IPS-NIHi7 (cell line): ENCODE results near the gene APH1B.

Source experiments
- DNase-seq: peaks from one replicate; pipeline ENCODE4 v3.0.0; 2012; ENCODE audit warnings: mixed read lengths; ENCODE audit errors: extremely low spot score

The APH1B gene

GRCh38 chr15:63252292-63252691 lies 25.1 kb upstream of the APH1B start:
- no peak for DNase-seq

- no peak for DNase-seq
Measured at GRCh38 chr15:63254991-63255390, 22.4 kb upstream of the APH1B start.

GRCh38 chr15:63255489-63255990 lies 21.9 kb upstream of the APH1B start:
- peak; percentile 50 for DNase-seq

- DNase-seq = peak; percentile 66
Measured at GRCh38 chr15:63256433-63257274, 20.8 kb upstream of the APH1B start.

- no peak for DNase-seq
Measured at GRCh38 chr15:63258658-63259057, 18.7 kb upstream of the APH1B start.

- no peak for DNase-seq
Measured at GRCh38 chr15:63260791-63261190, 16.6 kb upstream of the APH1B start.

GRCh38 chr15:63261311-63261710 lies 16.1 kb upstream of the APH1B start:
- DNase-seq = no peak

- DNase-seq = no peak
Measured at GRCh38 chr15:63263519-63263918, 13.9 kb upstream of the APH1B start.

GRCh38 chr15:63264688-63265293 lies 12.6 kb upstream of the APH1B start:
- no peak for DNase-seq

- peak; percentile 58 for DNase-seq
Measured at GRCh38 chr15:63274427-63274826, 3.0 kb upstream of the APH1B start.

GRCh38 chr15:63276342-63277037 lies 915 bp upstream of the APH1B start:
- DNase-seq = no peak

GRCh38 chr15:63277893-63278456 lies 570 bp downstream of the APH1B start:
- DNase-seq = no peak

- no peak for DNase-seq
Measured at GRCh38 chr15:63283126-63283525, 5.7 kb downstream of the APH1B start.

GRCh38 chr15:63284335-63284734 lies 6.9 kb downstream of the APH1B start:
- no peak for DNase-seq

GRCh38 chr15:63287109-63287508 lies 9.7 kb downstream of the APH1B start:
- no peak for DNase-seq

GRCh38 chr15:63288342-63288741 lies 10.9 kb downstream of the APH1B start:
- no peak for DNase-seq

- DNase-seq = peak; percentile 56
Measured at GRCh38 chr15:63288778-63289378, 11.5 kb downstream of the APH1B start.

- no peak for DNase-seq
Measured at GRCh38 chr15:63291507-63291906, 14.1 kb downstream of the APH1B start.

GRCh38 chr15:63292241-63292640 lies 14.8 kb downstream of the APH1B start:
- DNase-seq = no peak

- DNase-seq = no peak
Measured at GRCh38 chr15:63292771-63293170, 15.4 kb downstream of the APH1B start.

GRCh38 chr15:63294359-63294758 lies 17.0 kb downstream of the APH1B start:
- no peak for DNase-seq

GRCh38 chr15:63295341-63295740 lies 17.9 kb downstream of the APH1B start:
- no peak for DNase-seq
